Gastroesophageal sphincter (tissue), 4 donors: Measurements from ENCODE around the gene OR2K2. TPM values are rescaled to one million over a fixed set of nuclear protein-coding genes. Genes with fewer than 3 reads are reported as not detected.

ENCODE experiments used
- ATAC-seq: fragments of 150-250 bp; one replicate; pipeline ENCODE4 v1.9.1; 2016; ENCODE audit warnings: mild to moderate bottlenecking, moderate library complexity
- H3K27ac ChIP-seq, 4 donors: fragments of 200-600 bp; sonication (generic) in 3 of 4; 1 replicate in 3 of 4; 2 replicates in 1 of 4; pipeline ENCODE4 v1.5.1; 2016 to 2019
- H3K27me3 ChIP-seq: fragments of 200-600 bp; sonication (generic); one replicate; pipeline ENCODE4 v1.5.1; 2019
- H3K36me3 ChIP-seq, 2 donors: fragments of 200-600 bp; sonication (generic); one replicate each; pipeline ENCODE4 v1.5.1; 2019; ENCODE audit warnings: control low read depth in 1 of 2
- H3K4me1 ChIP-seq, 3 donors: fragments of 200-600 bp; sonication (generic); 1 replicate in 2 of 3; 2 replicates in 1 of 3; pipeline ENCODE4 v1.5.1; 2016 to 2019; ENCODE audit warnings: control low read depth in 2 of 3
- H3K4me3 ChIP-seq, 2 donors: fragments of 200-600 bp; sonication (generic); one replicate each; pipeline ENCODE4 v1.5.1; 2019; ENCODE audit warnings: mild to moderate bottlenecking in 1 of 2, moderate library complexity in 1 of 2
- H3K9me3 ChIP-seq, 3 donors: fragments of 200-600 bp; sonication (generic); one replicate each; pipeline ENCODE4 v1.5.1; 2017 to 2019; ENCODE audit warnings: control low read depth in 2 of 3
- CTCF ChIP-seq, 4 experiments: fragments of 200-600 bp in 2 of 4; fragments of 450-650 bp in 2 of 4; sonication (generic) in 1 of 4; IDR thresholded peaks; one replicate each; pipeline ENCODE4 v1.5.1; 2017 to 2019; ENCODE audit warnings: antibody characterized with exemption in 4 of 4, mild to moderate bottlenecking in 2 of 4, moderate library complexity in 2 of 4
- EP300 ChIP-seq: sonication (generic); formaldehyde crosslinking; IDR thresholded peaks from one replicate; pipeline ENCODE4 v1.6.1; 2017; ENCODE audit warnings: antibody characterized with exemption, mild to moderate bottlenecking
- POLR2A ChIP-seq, 2 donors: fragments of 450-650 bp; IDR thresholded peaks; one replicate each; pipeline ENCODE4 v1.6.1; 2017; ENCODE audit warnings: antibody characterized with exemption in 2 of 2, mild to moderate bottlenecking in 2 of 2, moderate library complexity in 1 of 2
- POLR2AphosphoS5 ChIP-seq: sonication (generic); formaldehyde crosslinking; IDR thresholded peaks from one replicate; pipeline ENCODE4 v1.6.1; 2017; ENCODE audit warnings: antibody characterized with exemption
- WGBS, 2 donors: methylation state at CpG; one replicate each; pipeline ENCODE4 v1.1.5; 2018; ENCODE audit warnings: low coverage in 1 of 2; 5-methylcytosine and 5-hydroxymethylcytosine counted together
- total RNA-seq, 4 donors: library from RNA; depleted of rRNA; stranded (reverse); fragments of >200 nt; gene quantifications; one replicate each; pipeline ENCODE4 v1.1.0, GENCODE V29; 2016

Gene OR2K2
- total RNA-seq, 4 donors from 2014 or later: not detected

- peaks cover 14 to 99% of the 10 kb centered on the region in 2 donors for H3K36me3 ChIP-seq
- no peak overlapping the region for H3K4me3 ChIP-seq
- TF ChIP-seq EP300 (no peak), POLR2A (IDR thresholded peaks at IDR 0.05) (no peak), CTCF (IDR thresholded peaks at IDR 0.05) (no peak), POLR2AphosphoS5 (no peak)
- no peak for ATAC-seq
- no peaks in the 10 kb centered on the region for H3K9me3 ChIP-seq
- no peak overlapping the region for H3K27ac ChIP-seq
- H3K27me3 ChIP-seq: no peaks in the 10 kb centered on the region
- H3K4me1 ChIP-seq: no peaks in the 10 kb centered on the region
- 92 to 100% methylated on average over 1 of the region's 1 CpG for WGBS, 2 donors
These were observed 37.0 kb upstream of the OR2K2 start for GRCh38 chr9:111366978-111367377.

- H3K4me1 ChIP-seq: no peaks in the 10 kb centered on the region
- H3K9me3 ChIP-seq: no peaks in the 10 kb centered on the region
- ATAC-seq: no peak
- peaks cover 2 to 78% of the 10 kb centered on the region in 2 donors for H3K36me3 ChIP-seq
- 82 to 90% methylated on average over 5 of the region's 5 CpGs for WGBS, 2 donors
- H3K4me3 ChIP-seq: no peak overlapping the region
- no peak overlapping the region for H3K27ac ChIP-seq
- TF ChIP-seq POLR2AphosphoS5 (no peak), EP300 (no peak), POLR2A (IDR thresholded peaks at IDR 0.05) (no peak), CTCF (IDR thresholded peaks at IDR 0.05) (no peak)
- no peaks in the 10 kb centered on the region for H3K27me3 ChIP-seq
These were observed 32.5 kb upstream of the OR2K2 start for GRCh38 chr9:111362526-111362925.

GRCh38 chr9:111360881-111361280 is 30.9 kb upstream of the OR2K2 start:
- TF ChIP-seq CTCF (IDR thresholded peaks at IDR 0.05) (no peak), EP300 (no peak), POLR2A (IDR thresholded peaks at IDR 0.05) (no peak)
- peaks cover 0 to 62% of the 10 kb centered on the region in 2 donors for H3K36me3 ChIP-seq
- 46 to 63% methylated on average over 2 of the region's 2 CpGs for WGBS, 2 donors
- no peak overlapping the region for H3K4me3 ChIP-seq
- H3K27me3 ChIP-seq: no peaks in the 10 kb centered on the region
- no peak for ATAC-seq
- peaks cover 0 to 12% (median 0%) of the 10 kb centered on the region in 3 donors for H3K4me1 ChIP-seq
- H3K9me3 ChIP-seq: no peaks in the 10 kb centered on the region
- H3K27ac ChIP-seq: no peak overlapping the region

GRCh38 chr9:111356481-111357244 is 26.6 kb upstream of the OR2K2 start:
- Histone ChIP-seq H3K4me1 (peaks cover 0 to 14% (median 0%) of the 10 kb centered on the region in 3 donors), H3K27me3 (no peaks in the 10 kb centered on the region), H3K36me3 (peaks cover 0 to 21% of the 10 kb centered on the region in 2 donors), H3K4me3 (peak overlapping the region in 1 of 2 donors; percentile 22), H3K27ac (peak overlapping the region in 2 of 4 donors; percentile 46 to 58), H3K9me3 (no peaks in the 10 kb centered on the region)
- TF ChIP-seq EP300: no peak
- no peak for TF ChIP-seq CTCF (IDR thresholded peaks at IDR 0.05)
- no peak for TF ChIP-seq POLR2A (IDR thresholded peaks at IDR 0.05)
- TF ChIP-seq POLR2AphosphoS5: no peak
- 18 to 34% methylated on average over 2 to 11 of the region's 11 CpGs for WGBS, 2 donors
- no peak for ATAC-seq

GRCh38 chr9:111352545-111352944 is 22.5 kb upstream of the OR2K2 start:
- H3K9me3 ChIP-seq: no peaks in the 10 kb centered on the region
- ATAC-seq: no peak
- H3K4me1 ChIP-seq: peaks cover 0 to 14% (median 0%) of the 10 kb centered on the region in 3 donors
- TF ChIP-seq POLR2A (IDR thresholded peaks at IDR 0.05) (no peak), EP300 (no peak), CTCF (IDR thresholded peaks at IDR 0.05) (no peak), POLR2AphosphoS5 (no peak)
- 32 to 56% methylated on average over 2 of the region's 2 CpGs for WGBS, 2 donors
- no peaks in the 10 kb centered on the region for H3K27me3 ChIP-seq
- H3K27ac ChIP-seq: no peak overlapping the region
- no peaks in the 10 kb centered on the region for H3K36me3 ChIP-seq
- no peak overlapping the region for H3K4me3 ChIP-seq
